NOMO-1 treated with DMSO at 0.1 percent for 48 hours (cell line): ENCODE data around the gene KCNK10.

Source experiments
- DNase-seq: peaks from one replicate; lab custom pipeline; 2025; ENCODE audit not compliant: unreplicated experiment; lab: John Stamatoyannopoulos, UW

KCNK10 gene

DNA sequence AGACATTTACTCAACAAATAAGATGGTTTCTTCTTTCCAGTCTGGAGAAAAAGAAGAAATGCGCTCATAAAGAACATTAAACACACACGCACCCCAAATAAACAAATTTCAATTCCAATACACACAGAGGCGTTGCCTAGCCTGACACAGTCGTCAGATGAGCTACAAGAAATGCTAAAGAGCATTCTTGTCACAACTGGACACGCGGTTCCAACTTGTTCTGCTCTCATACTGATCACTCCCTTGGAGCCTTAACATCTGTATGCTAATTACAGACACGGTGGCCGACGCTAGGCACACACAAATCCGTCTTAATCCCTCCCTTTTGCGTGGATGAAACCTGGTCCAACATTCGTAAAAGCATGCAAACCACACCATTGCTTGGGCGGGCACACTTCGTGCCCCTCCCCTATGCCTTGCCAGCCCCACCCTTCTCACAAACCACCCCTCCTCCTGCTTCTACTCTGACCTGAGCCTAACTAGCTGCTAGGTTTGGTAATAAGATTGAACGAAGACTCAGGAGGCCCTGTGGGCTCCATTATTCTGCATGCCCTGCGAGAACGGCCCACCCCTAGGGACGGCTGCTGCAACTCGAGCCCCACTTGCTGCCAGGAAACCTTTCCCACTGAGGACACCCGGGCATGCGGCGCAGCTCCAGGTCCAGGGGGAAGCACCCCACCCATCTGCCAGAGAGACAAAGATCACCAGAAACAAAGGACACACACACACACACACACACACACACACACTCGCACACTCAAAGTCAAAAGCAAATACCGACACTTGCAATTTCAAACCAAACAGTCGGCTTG is 1.2 kb downstream of the KCNK10 start:
- DNase-seq = no peak

GRCh38 chr14:88318406-88318805 is 4.7 kb downstream of the KCNK10 start:
- no peak for DNase-seq

GRCh38 chr14:88316521-88316920 is 6.5 kb downstream of the KCNK10 start:
- DNase-seq = no peak

GRCh38 chr14:88312257-88312656 is 10.8 kb downstream of the KCNK10 start:
- no peak for DNase-seq

- no peak for DNase-seq
Measured at GRCh38 chr14:88311780-88312179, 11.3 kb downstream of the KCNK10 start.

- DNase-seq = no peak
Measured at GRCh38 chr14:88310449-88310848, 12.6 kb downstream of the KCNK10 start.

GRCh38 chr14:88310021-88310420 is 13.0 kb downstream of the KCNK10 start:
- DNase-seq = no peak

DNA sequence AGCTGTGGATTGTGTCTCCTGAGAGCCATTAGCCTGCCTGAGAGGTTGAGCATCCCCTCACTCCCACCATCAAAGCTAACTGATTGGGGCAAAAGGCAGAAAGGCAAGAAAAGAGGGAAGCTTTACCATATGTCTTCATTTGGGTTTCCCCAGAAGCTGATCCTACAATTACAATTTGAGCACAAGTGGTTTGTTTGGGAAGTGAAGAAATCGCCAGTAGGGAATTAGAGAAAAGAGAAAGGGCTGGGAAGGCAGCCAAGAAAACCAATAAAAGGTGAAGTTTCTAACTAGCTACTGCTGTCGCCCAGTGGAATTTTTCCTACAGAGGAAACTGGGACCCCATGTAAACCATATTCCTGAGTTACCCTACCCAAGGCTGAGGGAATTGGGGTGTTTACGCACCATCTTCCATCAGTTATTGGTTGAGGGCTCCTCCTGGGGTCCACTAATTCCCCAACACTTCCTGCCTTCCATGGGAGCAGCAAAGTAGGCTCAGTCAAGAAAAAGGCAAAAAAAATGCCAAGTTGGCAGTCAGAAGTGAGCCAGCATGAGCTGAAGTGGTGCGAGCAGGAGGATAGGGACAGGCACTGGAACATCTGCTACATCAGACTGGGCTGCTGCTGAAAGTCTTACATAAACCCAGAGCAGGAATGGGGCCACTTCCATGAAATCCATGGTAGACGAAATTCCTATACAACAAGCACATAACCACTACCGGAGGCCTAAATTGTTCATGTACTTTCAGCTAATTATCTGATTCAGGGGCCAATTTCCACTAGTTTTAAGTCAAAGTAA is 17.3 kb downstream of the KCNK10 start:
- DNase-seq = no peak

GRCh38 chr14:88303041-88303440 is 20.0 kb downstream of the KCNK10 start:
- peak; percentile 92 for DNase-seq

GRCh38 chr14:88301381-88301780 is 21.7 kb downstream of the KCNK10 start:
- DNase-seq = peak; percentile 14

GRCh38 chr14:88300817-88301216 is 22.3 kb downstream of the KCNK10 start:
- DNase-seq = no peak

- DNase-seq = peak; percentile 100
Measured at GRCh38 chr14:88299865-88300530, 23.1 kb downstream of the KCNK10 start.

GRCh38 chr14:88297306-88297705 is 25.8 kb downstream of the KCNK10 start:
- DNase-seq = peak; percentile 95

DNA sequence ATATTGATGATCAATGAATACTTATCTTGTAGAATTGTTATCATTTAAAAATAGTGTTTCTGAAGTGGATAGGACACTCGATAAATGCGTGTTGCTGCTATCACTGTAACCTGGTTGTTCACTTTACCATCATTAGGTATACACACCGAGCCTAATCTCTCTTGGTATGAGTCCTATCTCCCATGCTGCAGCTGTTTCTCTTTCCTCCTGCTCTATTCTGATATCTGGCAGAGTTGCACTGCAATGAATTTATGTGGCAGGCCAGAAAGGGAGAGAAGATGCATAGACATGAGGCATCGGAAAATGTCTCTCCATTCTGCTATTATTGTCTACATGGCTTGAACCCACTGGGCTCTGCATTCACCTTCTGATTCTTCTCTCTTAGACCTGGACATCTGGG is 26.7 kb downstream of the KCNK10 start:
- DNase-seq = no peak

- DNase-seq = no peak
Measured at GRCh38 chr14:88289996-88290395, 33.1 kb downstream of the KCNK10 start.

DNA sequence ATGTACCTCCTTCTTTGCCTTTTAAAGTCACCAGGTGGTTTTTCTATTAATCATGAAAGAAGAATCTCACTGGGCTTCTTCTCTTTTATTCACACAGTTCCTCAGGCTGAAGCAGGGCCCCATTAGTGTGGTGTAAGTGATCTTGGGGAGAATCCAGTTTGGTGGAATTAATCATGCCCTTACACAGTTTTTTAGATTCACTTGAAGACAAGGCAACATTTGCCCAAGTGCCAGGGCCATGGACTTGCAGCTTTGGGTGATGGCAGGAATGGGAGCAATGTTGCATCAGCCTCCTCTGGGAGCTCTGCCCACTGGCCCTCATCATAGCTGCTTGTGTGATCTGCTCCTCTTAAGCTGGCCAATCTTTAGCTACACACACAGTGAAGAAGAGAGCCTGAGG is 33.8 kb downstream of the KCNK10 start:
- DNase-seq = no peak

DNA sequence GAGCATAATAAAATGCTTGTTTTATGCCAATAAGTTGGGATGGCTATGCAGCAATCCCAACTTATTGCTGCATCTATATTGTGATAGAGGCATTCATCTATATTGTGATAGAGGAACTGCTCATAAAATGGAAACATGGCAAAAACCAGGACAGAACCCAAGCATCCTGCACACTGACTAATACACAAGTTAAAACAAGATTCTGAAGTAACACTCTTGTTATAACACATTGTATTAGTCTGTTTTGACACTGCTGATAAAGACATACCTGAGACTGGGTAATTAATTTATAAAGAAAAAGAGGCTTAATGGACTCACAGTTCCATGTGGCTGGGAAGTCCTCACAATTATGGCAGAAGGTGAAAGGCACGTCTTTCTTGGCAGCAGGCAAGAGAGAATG is 36.8 kb downstream of the KCNK10 start:
- no peak for DNase-seq

GRCh38 chr14:88281447-88281846 is 41.6 kb downstream of the KCNK10 start:
- DNase-seq = no peak

DNA sequence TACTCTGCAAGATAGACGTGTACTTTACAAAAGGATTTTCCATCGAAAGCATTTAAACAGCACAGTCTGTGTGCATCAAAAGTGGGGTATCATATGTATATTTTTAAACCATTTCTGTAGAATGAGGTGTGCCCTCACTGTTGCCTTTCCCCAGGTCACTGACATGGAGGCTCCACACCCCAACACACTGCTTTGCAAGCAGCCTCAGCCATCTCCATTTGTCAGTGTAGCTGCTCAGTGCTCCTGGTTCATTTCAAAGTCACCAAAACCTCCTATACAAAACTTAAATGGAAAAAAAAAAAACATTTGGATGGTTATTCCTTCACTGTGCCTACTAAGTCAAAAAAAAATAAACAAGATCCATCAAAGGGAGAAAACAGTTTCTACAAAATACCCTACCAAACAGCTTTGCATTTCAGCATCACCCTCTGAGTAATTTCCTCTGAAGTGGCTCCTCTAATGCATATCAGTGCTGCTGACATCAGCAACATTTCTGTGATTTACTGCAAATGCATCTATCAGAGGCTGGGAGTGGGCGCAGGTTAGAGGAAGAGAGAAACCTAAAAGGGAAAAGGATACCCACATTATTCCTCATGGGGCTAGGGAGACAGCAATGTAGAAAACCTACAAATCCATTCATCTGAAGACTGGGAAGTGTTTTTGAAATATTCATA is 46.0 kb downstream of the KCNK10 start:
- DNase-seq = no peak

GRCh38 chr14:88272390-88273269 is 50.4 kb downstream of the KCNK10 start:
- DNase-seq = no peak
